Hepatocyte (in vitro differentiated cells): ENCODE data around the gene C10orf95. TPM values are rescaled to one million over a fixed set of nuclear protein-coding genes. Genes with fewer than 3 reads are reported as not detected.

ENCODE experiments used
- DNase-seq: peaks from one replicate; pipeline ENCODE4 v3.0.0-alpha.2; 2016; ENCODE audit warnings: low spot score
- H2AFZ ChIP-seq: fragments of 200-600 bp; sonication (generic); 2 replicates; pipeline ENCODE4 v1.6.0; 2016; ENCODE audit warnings: antibody characterized with exemption, mild to moderate bottlenecking
- H3K27ac ChIP-seq: fragments of 200-600 bp; sonication (generic); 2 replicates; pipeline ENCODE4 v1.5.1; 2016; ENCODE audit warnings: mild to moderate bottlenecking
- H3K27me3 ChIP-seq: fragments of 200-600 bp; sonication (generic); 2 replicates; pipeline ENCODE4 v1.6.1; 2016
- H3K36me3 ChIP-seq: fragments of 200-600 bp; sonication (generic); replicated peaks from 2 replicates; pipeline ENCODE4 v1.5.1; 2016; ENCODE audit warnings: low read depth; ENCODE audit not compliant: insufficient read depth
- H3K4me1 ChIP-seq: fragments of 200-600 bp; sonication (generic); 2 replicates; pipeline ENCODE4 v1.5.1; 2016; ENCODE audit warnings: mild to moderate bottlenecking, moderate library complexity; ENCODE audit not compliant: insufficient read depth
- H3K4me2 ChIP-seq: fragments of 200-600 bp; sonication (generic); 2 replicates; pipeline ENCODE4 v1.6.0; 2016
- H3K4me3 ChIP-seq: fragments of 200-600 bp; sonication (generic); 2 replicates; pipeline ENCODE4 v1.5.1; 2016; ENCODE audit warnings: mild to moderate bottlenecking
- H3K79me2 ChIP-seq: fragments of 200-600 bp; sonication (generic); 2 replicates; pipeline ENCODE4 v1.6.0; 2017; ENCODE audit warnings: mild to moderate bottlenecking
- H3K9me2 ChIP-seq: fragments of 200-600 bp; sonication (generic); replicated peaks from 2 replicates; pipeline ENCODE4 v1.6.0; 2017; ENCODE audit warnings: mild to moderate bottlenecking; ENCODE audit not compliant: insufficient read depth
- H3K9me3 ChIP-seq: fragments of 200-600 bp; sonication (generic); 2 replicates; pipeline ENCODE4 v1.5.1; 2016; ENCODE audit warnings: low read depth, mild to moderate bottlenecking
- H4K20me1 ChIP-seq: fragments of 200-600 bp; sonication (generic); 2 replicates; pipeline ENCODE4 v1.6.0; 2016; ENCODE audit warnings: mild to moderate bottlenecking; ENCODE audit not compliant: insufficient read depth, poor library complexity, severe bottlenecking
- CTCF ChIP-seq: fragments of 200-600 bp; sonication (generic); IDR thresholded peaks from 2 replicates; pipeline ENCODE4 v1.5.1; 2016; ENCODE audit warnings: antibody characterized with exemption, mild to moderate bottlenecking; ENCODE audit not compliant: poor library complexity
- EZH2 ChIP-seq: fragments of 200-600 bp; sonication (generic); IDR thresholded peaks from 2 replicates; pipeline ENCODE4 v1.6.1; 2016; ENCODE audit warnings: antibody characterized with exemption, mild to moderate bottlenecking, borderline replicate concordance
- EZH2phosphoT487 ChIP-seq: fragments of 200-600 bp; sonication (generic); IDR thresholded peaks from one replicate; pipeline ENCODE4 v1.6.1; 2018; ENCODE audit warnings: antibody characterized with exemption, mild to moderate bottlenecking, low read depth, moderate library complexity; ENCODE audit not compliant: unreplicated experiment, severe bottlenecking
- WGBS: methylation state at CpG from one replicate; pipeline ENCODE4 v1.1.6; 2016; ENCODE audit warnings: low lambda C conversion rate; ENCODE audit errors: missing lambda C conversion rate; 5-methylcytosine and 5-hydroxymethylcytosine counted together
- polyA plus RNA-seq: library from polyadenylated mRNA; unstranded; fragments of >200 nt; fragmentation: Nextera tagmentation; extraction: Ambion mirVana; gene quantifications from 2 replicates; pipeline ENCODE4 v1.2.1, GENCODE V29; 2016
- total RNA-seq: library from RNA; depleted of rRNA; stranded (reverse); fragments of >200 nt; gene quantifications from 2 replicates; pipeline ENCODE4 v1.2.3, GENCODE V29; 2014

Gene C10orf95
- total and polyA plus RNA-seq, 2 experiments from 2014 or later = 5.2 to 7.7 TPM

- TF ChIP-seq EZH2phosphoT487 = no peak
- no peak for TF ChIP-seq EZH2
- TF ChIP-seq CTCF = no peak
- H3K4me2 ChIP-seq = no peak overlapping the region
- no peak overlapping the region for H3K27ac ChIP-seq
- H3K9me3 ChIP-seq = no peaks in the 10 kb centered on the region
- no peaks in the 10 kb centered on the region for H3K9me2 ChIP-seq
- H4K20me1 ChIP-seq = no peaks in the 10 kb centered on the region
- no peaks in the 10 kb centered on the region for H3K27me3 ChIP-seq
- DNase-seq = no peak
- H3K36me3 ChIP-seq = no peaks in the 10 kb centered on the region
- no peak overlapping the region for H3K4me3 ChIP-seq
- H3K4me1 ChIP-seq = peaks cover 8% of the 10 kb centered on the region
- H3K79me2 ChIP-seq = peaks cover 7% of the 10 kb centered on the region
- H2AFZ ChIP-seq = no peak overlapping the region
- WGBS = 76% methylated on average over 6 of the region's 6 CpGs
Measured at GRCh38 chr10:102467971-102468438, 16.7 kb upstream of the C10orf95 start.

- no peaks in the 10 kb centered on the region for H3K36me3 ChIP-seq
- TF ChIP-seq CTCF = no peak
- no peak for TF ChIP-seq EZH2phosphoT487
- TF ChIP-seq EZH2 = no peak
- no peaks in the 10 kb centered on the region for H3K27me3 ChIP-seq
- H4K20me1 ChIP-seq = no peaks in the 10 kb centered on the region
- H3K27ac ChIP-seq = no peak overlapping the region
- H3K9me3 ChIP-seq = no peaks in the 10 kb centered on the region
- peaks cover 7% of the 10 kb centered on the region for H3K79me2 ChIP-seq
- H3K4me3 ChIP-seq = no peak overlapping the region
- H3K9me2 ChIP-seq = no peaks in the 10 kb centered on the region
- no peak for DNase-seq
- WGBS = 86% methylated on average over 6 of the region's 6 CpGs
- peaks cover 8% of the 10 kb centered on the region for H3K4me1 ChIP-seq
- no peak overlapping the region for H2AFZ ChIP-seq
- no peak overlapping the region for H3K4me2 ChIP-seq
Measured at GRCh38 chr10:102467318-102467717, 16.0 kb upstream of the C10orf95 start.

- no peak for DNase-seq
- WGBS = 65% methylated on average over 3 of the region's 3 CpGs
- H3K4me2 ChIP-seq = no peak overlapping the region
- no peak overlapping the region for H2AFZ ChIP-seq
- no peak overlapping the region for H3K4me3 ChIP-seq
- H3K79me2 ChIP-seq = peaks cover 7% of the 10 kb centered on the region
- no peaks in the 10 kb centered on the region for H4K20me1 ChIP-seq
- H3K9me3 ChIP-seq = no peaks in the 10 kb centered on the region
- no peak overlapping the region for H3K27ac ChIP-seq
- H3K9me2 ChIP-seq = no peaks in the 10 kb centered on the region
- H3K4me1 ChIP-seq = peaks cover 15% of the 10 kb centered on the region
- TF ChIP-seq CTCF (no peak), EZH2 (no peak), EZH2phosphoT487 (no peak)
- H3K36me3 ChIP-seq = no peaks in the 10 kb centered on the region
- no peaks in the 10 kb centered on the region for H3K27me3 ChIP-seq
Measured at GRCh38 chr10:102465466-102465865, 14.1 kb upstream of the C10orf95 start.

GRCh38 chr10:102463983-102464382 is 12.6 kb upstream of the C10orf95 start:
- Histone ChIP-seq H4K20me1 (no peaks in the 10 kb centered on the region), H3K27me3 (no peaks in the 10 kb centered on the region), H3K4me1 (peaks cover 15% of the 10 kb centered on the region), H2AFZ (no peak overlapping the region), H3K4me2 (peak overlapping the region; percentile 96), H3K9me3 (no peaks in the 10 kb centered on the region), H3K27ac (no peak overlapping the region), H3K9me2 (no peaks in the 10 kb centered on the region), H3K79me2 (peaks cover 7% of the 10 kb centered on the region), H3K36me3 (no peaks in the 10 kb centered on the region), H3K4me3 (no peak overlapping the region)
- TF ChIP-seq CTCF = no peak
- no peak for TF ChIP-seq EZH2
- TF ChIP-seq EZH2phosphoT487 = no peak
- no peak for DNase-seq
- 75% methylated on average over 10 of the region's 10 CpGs for WGBS
